C4-2B (cell line): ENCODE data around the gene BRIX1.

ENCODE experiments used
- ZFX ChIP-seq: fragments of 450-650 bp; IDR thresholded peaks from 2 replicates; pipeline ENCODE4 v1.6.1; 2017
- TF ChIP-seq, protein P1 (sequence below): fragments of 450-650 bp; conservative IDR thresholded peaks from 2 replicates; pipeline ENCODE4 v1.5.1; 2017; ENCODE audit warnings: mild to moderate bottlenecking

DNA sequence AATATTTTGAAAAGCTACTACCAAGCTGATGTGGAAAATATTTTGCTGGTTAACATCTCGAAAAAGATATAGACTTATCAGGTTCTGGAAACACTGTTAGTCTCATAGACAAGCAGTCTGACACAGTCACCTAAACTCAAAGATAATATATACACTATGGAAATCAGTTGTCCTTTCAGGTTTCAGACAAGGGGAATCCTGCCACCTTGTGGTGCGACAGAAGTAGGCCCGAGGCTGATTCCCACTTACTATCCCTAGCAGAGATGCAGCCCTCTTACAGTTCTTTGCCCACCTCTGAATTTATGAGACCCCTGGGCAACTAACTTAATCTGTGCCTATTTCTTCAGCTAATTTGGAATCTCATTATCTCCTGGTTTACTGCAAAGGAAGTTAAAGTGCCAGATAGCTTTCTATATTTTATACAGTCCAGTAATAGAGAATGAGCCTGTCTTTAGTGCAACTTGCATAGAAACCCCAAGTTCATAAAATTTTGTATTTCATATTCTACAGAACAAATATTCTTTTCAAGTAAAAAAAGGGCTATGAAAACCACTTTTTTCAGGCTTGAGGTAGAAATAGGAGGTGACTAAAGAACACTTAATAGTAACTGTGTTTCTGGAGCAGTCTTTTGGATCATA lies 17.1 kb upstream of the BRIX1 start:
- TF ChIP-seq, protein P1, sequence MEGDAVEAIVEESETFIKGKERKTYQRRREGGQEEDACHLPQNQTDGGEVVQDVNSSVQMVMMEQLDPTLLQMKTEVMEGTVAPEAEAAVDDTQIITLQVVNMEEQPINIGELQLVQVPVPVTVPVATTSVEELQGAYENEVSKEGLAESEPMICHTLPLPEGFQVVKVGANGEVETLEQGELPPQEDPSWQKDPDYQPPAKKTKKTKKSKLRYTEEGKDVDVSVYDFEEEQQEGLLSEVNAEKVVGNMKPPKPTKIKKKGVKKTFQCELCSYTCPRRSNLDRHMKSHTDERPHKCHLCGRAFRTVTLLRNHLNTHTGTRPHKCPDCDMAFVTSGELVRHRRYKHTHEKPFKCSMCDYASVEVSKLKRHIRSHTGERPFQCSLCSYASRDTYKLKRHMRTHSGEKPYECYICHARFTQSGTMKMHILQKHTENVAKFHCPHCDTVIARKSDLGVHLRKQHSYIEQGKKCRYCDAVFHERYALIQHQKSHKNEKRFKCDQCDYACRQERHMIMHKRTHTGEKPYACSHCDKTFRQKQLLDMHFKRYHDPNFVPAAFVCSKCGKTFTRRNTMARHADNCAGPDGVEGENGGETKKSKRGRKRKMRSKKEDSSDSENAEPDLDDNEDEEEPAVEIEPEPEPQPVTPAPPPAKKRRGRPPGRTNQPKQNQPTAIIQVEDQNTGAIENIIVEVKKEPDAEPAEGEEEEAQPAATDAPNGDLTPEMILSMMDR, result peak; percentile 91
- no peak for TF ChIP-seq ZFX
